ENCODE results near the gene TMEM88. TPM values are rescaled to one million over a fixed set of nuclear protein-coding genes. Genes with fewer than 3 reads are reported as not detected.

TMEM88 gene
- total and polyA plus RNA-seq, 8 donors, result 5.7 to 25.5 (median 14.7) TPM

DNA sequence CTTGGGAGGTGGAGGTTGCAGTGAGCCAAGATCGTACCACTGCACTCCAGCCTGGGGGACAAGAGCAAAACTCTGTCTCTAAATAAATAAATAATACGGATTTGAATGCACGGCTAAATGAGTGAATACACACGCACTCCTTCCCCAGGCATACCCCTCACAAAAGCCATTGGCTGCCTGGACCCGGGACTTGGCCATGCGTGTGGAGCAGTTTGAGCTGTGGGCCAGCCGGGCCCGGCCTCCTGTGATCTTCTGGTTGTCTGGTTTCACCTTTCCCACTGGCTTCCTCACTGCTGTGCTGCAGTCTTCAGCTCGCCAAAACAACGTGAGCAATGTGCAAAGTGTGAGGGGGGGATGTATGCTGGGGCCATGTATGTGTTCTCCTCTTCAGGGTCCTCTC, 22.4 kb upstream of the TMEM88 start:
- DNase-seq (no peak), ATAC-seq (no peak)
- intact Hi-C loops (cut with DNase I), result no loop called here
- H3K4me3 ChIP-seq, result no peak overlapping the region
- no peaks in the 10 kb centered on the region for H3K27me3 ChIP-seq
- no peaks in the 10 kb centered on the region for H3K36me3 ChIP-seq
- no peak overlapping the region for H3K27ac ChIP-seq
- H3K9me3 ChIP-seq, result no peaks in the 10 kb centered on the region
- peaks cover 5 to 28% of the 10 kb centered on the region in 2 donors for H3K4me1 ChIP-seq
- TF ChIP-seq, protein P1, sequence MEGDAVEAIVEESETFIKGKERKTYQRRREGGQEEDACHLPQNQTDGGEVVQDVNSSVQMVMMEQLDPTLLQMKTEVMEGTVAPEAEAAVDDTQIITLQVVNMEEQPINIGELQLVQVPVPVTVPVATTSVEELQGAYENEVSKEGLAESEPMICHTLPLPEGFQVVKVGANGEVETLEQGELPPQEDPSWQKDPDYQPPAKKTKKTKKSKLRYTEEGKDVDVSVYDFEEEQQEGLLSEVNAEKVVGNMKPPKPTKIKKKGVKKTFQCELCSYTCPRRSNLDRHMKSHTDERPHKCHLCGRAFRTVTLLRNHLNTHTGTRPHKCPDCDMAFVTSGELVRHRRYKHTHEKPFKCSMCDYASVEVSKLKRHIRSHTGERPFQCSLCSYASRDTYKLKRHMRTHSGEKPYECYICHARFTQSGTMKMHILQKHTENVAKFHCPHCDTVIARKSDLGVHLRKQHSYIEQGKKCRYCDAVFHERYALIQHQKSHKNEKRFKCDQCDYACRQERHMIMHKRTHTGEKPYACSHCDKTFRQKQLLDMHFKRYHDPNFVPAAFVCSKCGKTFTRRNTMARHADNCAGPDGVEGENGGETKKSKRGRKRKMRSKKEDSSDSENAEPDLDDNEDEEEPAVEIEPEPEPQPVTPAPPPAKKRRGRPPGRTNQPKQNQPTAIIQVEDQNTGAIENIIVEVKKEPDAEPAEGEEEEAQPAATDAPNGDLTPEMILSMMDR (IDR thresholded peaks at IDR 0.05), result no peak

DNA sequence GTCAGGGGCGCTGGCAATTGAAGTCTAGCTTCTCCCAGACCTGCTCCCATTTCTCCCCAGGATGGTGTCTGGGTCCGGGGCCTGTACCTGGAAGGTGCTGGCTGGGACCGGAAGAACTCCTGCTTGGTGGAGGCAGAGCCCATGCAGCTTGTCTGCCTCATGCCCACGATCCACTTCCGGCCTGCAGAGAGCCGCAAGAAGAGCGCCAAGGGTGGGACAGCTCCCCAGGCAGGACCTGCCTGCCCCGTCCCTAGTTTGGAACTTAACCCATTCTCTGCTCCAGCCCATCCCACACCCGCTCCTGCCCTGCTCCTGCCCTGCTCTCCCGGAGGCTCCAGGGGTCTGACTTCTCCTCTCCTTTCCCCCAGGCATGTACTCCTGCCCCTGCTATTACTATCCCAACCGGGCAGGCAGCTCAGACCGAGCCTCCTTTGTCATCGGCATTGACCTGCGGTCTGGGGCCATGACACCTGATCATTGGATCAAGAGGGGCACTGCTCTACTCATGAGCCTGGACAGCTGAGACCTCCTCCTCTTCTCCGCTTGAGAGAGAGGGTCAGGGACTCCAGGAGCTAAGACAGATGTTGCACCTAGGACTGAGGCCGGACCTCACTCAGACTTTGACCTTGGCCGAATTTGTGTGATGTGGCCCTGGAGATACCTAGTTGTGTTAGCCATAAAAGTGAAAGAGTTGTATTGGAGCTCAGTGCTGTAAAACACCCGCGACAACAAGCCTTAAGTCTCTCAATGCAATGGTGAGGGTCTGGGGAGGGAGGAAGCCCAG, 21.7 kb upstream of the TMEM88 start:
- H3K36me3 ChIP-seq, result no peaks in the 10 kb centered on the region
- TF ChIP-seq, protein P1 (IDR thresholded peaks at IDR 0.05), result no peak
- no peaks in the 10 kb centered on the region for H3K27me3 ChIP-seq
- peaks cover 9 to 33% of the 10 kb centered on the region in 2 donors for H3K4me1 ChIP-seq
- ATAC-seq (no peak), DNase-seq (no peak)
- no peaks in the 10 kb centered on the region for H3K9me3 ChIP-seq
- intact Hi-C loops (cut with DNase I), result no loop called here
- H3K27ac ChIP-seq, result peak overlapping the region in 1 of 2 donors; percentile 98
- H3K4me3 ChIP-seq, result peak overlapping the region; percentile 82 to 83

DNA sequence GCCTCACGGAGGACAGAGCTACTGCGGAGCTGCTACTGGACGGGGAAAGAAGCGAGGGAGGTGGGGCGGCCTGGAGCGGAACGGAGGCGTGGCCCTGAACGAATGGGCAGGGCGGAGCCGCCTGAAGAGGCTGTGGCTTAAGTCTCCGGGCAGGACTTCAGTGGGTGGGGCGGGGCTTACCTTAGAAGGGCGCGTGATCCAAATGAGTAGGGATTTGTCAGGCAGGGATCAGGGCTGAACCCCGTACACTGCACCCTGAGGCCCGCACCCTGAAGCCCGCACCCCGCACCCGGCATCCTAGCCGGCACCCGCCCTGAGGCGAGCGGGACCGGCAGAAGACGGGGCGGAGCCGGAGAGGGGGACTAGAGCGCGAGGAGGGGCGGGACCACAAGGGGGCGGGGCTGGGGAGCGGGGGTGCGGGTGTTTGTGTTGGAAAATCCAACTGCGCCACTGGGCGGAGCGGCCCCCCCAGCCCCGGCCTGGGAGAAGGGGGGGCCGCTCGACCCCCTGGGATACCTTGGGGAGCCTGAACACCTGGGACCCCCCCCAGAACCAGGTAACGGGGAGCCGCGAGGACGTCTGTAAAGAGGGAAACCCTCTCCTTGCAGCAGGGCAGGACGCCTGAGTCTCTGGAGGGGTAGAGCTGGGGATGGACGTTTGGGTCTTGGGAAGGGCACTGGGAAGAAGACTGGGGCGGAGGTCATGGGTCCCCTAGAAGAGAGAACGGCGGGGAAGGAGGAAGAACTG, 20.9 kb upstream of the TMEM88 start, which contains the start of gene KDM6B:
Gene KDM6B (plus strand): TSS at position 423 of the 747 bp plus-strand sequence. CDS start 11,338 bp downstream, outside the sequence.
- peaks cover 14 to 38% of the 10 kb centered on the region in 2 donors for H3K4me1 ChIP-seq
- intact Hi-C loops (cut with DNase I), result no loop called here

DNA sequence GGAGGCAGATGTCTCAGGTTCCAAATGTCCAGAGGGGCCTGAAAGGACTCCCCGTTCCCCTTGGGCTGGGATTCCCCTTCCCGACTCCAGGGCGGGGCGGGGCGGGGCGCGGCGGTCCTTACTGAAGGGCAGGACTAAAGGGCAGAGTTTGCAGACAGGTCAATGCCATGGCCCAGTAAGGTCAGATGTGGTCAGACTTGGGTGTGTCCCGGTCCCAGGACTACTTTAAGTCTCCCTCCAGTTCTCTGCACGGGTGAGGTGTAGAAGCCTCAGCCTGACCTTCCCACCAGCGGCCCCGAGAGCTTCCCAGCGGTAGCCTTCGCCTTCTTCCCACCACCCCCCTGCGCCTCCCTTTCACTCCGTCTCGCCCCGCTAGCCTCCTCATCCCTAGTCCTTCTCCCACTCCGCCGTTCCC, 20.3 kb upstream of the TMEM88 start:
- ATAC-seq (peak; percentile 43), DNase-seq (peak in 3 of 4 donors; percentile 46 to 94 (median 85))
- Histone ChIP-seq H3K36me3 (no peaks in the 10 kb centered on the region), H3K4me1 (peaks cover 20 to 44% of the 10 kb centered on the region in 2 donors), H3K27me3 (no peaks in the 10 kb centered on the region), H3K9me3 (no peaks in the 10 kb centered on the region), H3K27ac (peak overlapping the region; percentile 98), H3K4me3 (peak overlapping the region; percentile 82 to 83)
- intact Hi-C loops (cut with DNase I), result no loop called here
- TF ChIP-seq, protein P1 (IDR thresholded peaks at IDR 0.05), result no peak

More for the DNA sequence above, 20.9 kb upstream of the TMEM88 start, which contains the start of gene KDM6B:
- no peaks in the 10 kb centered on the region for H3K36me3 ChIP-seq
- H3K27ac ChIP-seq, result peak within 1 kb of the TSS; percentile 98
- H3K4me3 ChIP-seq, result peak within 1 kb of the TSS; percentile 82 to 83
- ATAC-seq (peak; percentile 73), DNase-seq (peak; percentile 92 to 98 (median 96))
- H3K9me3 ChIP-seq, result no peaks in the 10 kb centered on the region
- TF ChIP-seq, protein P1 (IDR thresholded peaks at IDR 0.05), result peak in 1 of 2 donors; percentile 8
- no peaks in the 10 kb centered on the region for H3K27me3 ChIP-seq

Measured in left lung (tissue), 10 donors.